Measurements from ENCODE around the gene PCDHB5. TPM values are rescaled to one million over a fixed set of nuclear protein-coding genes. Genes with fewer than 3 reads are reported as not detected.
"Not testable (repeated sequence)": the region's sequence is repeated elsewhere in the genome, so short reads cannot be mapped to it uniquely, and the experiment has no call there.

Gene PCDHB5
- total and polyA plus RNA-seq, 2 donors (not counting 1 experiment from before 2014, with no cell fraction given): not detected

GRCh38 chr5:141155540-141156374 is 20.8 kb downstream of the PCDHB5 start:
- peaks cover 0 to 8% (median 5%) of the 10 kb centered on the region in 4 experiments for H3K27me3 ChIP-seq (replicated peaks in 1 of 4; ENCODE audit: control extremely low read depth in 1 of 4, control insufficient read depth in 3 of 4, insufficient read depth in 4 of 4, low read length in 3 of 4)
- ATAC-seq (ENCODE audit: low read depth) (no peak), DNase-seq (no peak)
- no peak overlapping the region for H3K27ac ChIP-seq (ENCODE audit: low read length in 2 of 2)
- peaks cover 2 to 40% (median 7%) of the 10 kb centered on the region in 3 donors for H3K9me3 ChIP-seq (ENCODE audit: control extremely low read depth in 1 of 3, control insufficient read depth in 2 of 3, insufficient read depth in 1 of 3, low read length in 2 of 3)
- no peak overlapping the region for H2AFZ ChIP-seq (ENCODE audit: insufficient read depth, low read depth, low read length, poor library complexity, severe bottlenecking)
- Mint-ChIP-seq H3K27ac (no peak overlapping the region), H3K9me3 (ENCODE audit: insufficient read depth) (no peaks in the 10 kb centered on the region), H3K4me1 (no peaks in the 10 kb centered on the region), H3K27me3 (peaks cover 19% of the 10 kb centered on the region), H3K4me3 (no peak overlapping the region)
- 36% methylated on average over 20 of the region's 21 CpGs for WGBS (ENCODE audit: insufficient coverage)
- H3K4me2 ChIP-seq (replicated peaks; ENCODE audit: low read depth, low read length, poor library complexity, severe bottlenecking): no peak overlapping the region
- H3K9ac ChIP-seq (ENCODE audit: low read length): no peak overlapping the region
- TF ChIP-seq, protein P1, sequence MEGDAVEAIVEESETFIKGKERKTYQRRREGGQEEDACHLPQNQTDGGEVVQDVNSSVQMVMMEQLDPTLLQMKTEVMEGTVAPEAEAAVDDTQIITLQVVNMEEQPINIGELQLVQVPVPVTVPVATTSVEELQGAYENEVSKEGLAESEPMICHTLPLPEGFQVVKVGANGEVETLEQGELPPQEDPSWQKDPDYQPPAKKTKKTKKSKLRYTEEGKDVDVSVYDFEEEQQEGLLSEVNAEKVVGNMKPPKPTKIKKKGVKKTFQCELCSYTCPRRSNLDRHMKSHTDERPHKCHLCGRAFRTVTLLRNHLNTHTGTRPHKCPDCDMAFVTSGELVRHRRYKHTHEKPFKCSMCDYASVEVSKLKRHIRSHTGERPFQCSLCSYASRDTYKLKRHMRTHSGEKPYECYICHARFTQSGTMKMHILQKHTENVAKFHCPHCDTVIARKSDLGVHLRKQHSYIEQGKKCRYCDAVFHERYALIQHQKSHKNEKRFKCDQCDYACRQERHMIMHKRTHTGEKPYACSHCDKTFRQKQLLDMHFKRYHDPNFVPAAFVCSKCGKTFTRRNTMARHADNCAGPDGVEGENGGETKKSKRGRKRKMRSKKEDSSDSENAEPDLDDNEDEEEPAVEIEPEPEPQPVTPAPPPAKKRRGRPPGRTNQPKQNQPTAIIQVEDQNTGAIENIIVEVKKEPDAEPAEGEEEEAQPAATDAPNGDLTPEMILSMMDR (IDR thresholded peaks at IDR 0.05): no peak
- TF ChIP-seq EZH2 (IDR thresholded peaks at IDR 0.05; ENCODE audit: borderline replicate concordance, insufficient read depth, low read depth, low read length, poor library complexity, severe bottlenecking): no peak
- no peaks in the 10 kb centered on the region for H3K36me3 ChIP-seq (replicated peaks in 1 of 2; ENCODE audit: control extremely low read depth in 1 of 2, control insufficient read depth in 1 of 2, extremely low read depth in 1 of 2, insufficient read depth in 2 of 2, low read length in 1 of 2)
- no peak overlapping the region for H3K4me3 ChIP-seq (ENCODE audit: control extremely low read depth in 1 of 5, extremely low read depth in 1 of 5, insufficient read depth in 1 of 5, low read depth in 2 of 5, low read length in 4 of 5)
- ChIA-PET POLR2A (no interaction called here), CTCF (no interaction called here)
- no peaks in the 10 kb centered on the region for H3K79me2 ChIP-seq (ENCODE audit: control insufficient read depth, insufficient read depth, low read length)
- H3K4me1 ChIP-seq (ENCODE audit: control insufficient read depth in 2 of 2, insufficient read depth in 2 of 2, low read length in 2 of 2): no peaks in the 10 kb centered on the region
- intact Hi-C loops (cut with micrococcal nuclease): no loop called here
- no peaks in the 10 kb centered on the region for H4K20me1 ChIP-seq (ENCODE audit: control insufficient read depth, insufficient read depth, low read length, poor library complexity, severe bottlenecking)

DNA sequence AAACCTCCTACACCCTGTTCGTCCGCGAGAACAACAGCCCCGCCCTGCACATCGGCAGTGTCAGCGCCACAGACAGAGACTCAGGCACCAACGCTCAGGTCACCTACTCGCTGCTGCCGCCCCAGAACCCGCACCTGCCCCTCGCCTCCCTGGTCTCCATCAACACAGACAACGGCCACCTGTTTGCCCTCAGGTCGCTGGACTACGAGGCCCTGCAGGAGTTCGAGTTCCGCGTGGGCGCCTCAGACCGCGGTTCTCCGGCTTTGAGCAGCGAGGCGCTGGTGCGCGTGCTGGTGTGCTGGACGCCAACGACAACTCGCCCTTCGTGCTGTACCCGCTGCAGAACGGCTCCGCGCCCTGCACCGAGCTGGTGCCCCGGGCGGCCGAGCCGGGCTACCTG is 22.4 kb downstream of the PCDHB5 start:
- H3K4me1 ChIP-seq (ENCODE audit: control insufficient read depth in 2 of 2, insufficient read depth in 2 of 2, low read length in 2 of 2); CTCF ChIA-PET; H2AFZ ChIP-seq (ENCODE audit: insufficient read depth, low read depth, low read length, poor library complexity, severe bottlenecking); DNase-seq; H3K4me2 ChIP-seq (replicated peaks; ENCODE audit: low read depth, low read length, poor library complexity, severe bottlenecking); ATAC-seq (ENCODE audit: low read depth); H3K27me3 ChIP-seq (replicated peaks in 1 of 4; ENCODE audit: control extremely low read depth in 1 of 4, control insufficient read depth in 3 of 4, insufficient read depth in 4 of 4, low read length in 3 of 4); H3K9me3 Mint-ChIP-seq (ENCODE audit: insufficient read depth); H3K9ac ChIP-seq (ENCODE audit: low read length); H4K20me1 ChIP-seq (ENCODE audit: control insufficient read depth, insufficient read depth, low read length, poor library complexity, severe bottlenecking); H3K27ac Mint-ChIP-seq; intact Hi-C loops (cut with micrococcal nuclease); H3K79me2 ChIP-seq (ENCODE audit: control insufficient read depth, insufficient read depth, low read length); H3K4me3 ChIP-seq (ENCODE audit: control extremely low read depth in 1 of 5, extremely low read depth in 1 of 5, insufficient read depth in 1 of 5, low read depth in 2 of 5, low read length in 4 of 5); POLR2A ChIA-PET; H3K4me3 Mint-ChIP-seq; H3K27ac ChIP-seq (ENCODE audit: low read length in 2 of 2); H3K36me3 ChIP-seq (replicated peaks in 1 of 2; ENCODE audit: control extremely low read depth in 1 of 2, control insufficient read depth in 1 of 2, extremely low read depth in 1 of 2, insufficient read depth in 2 of 2, low read length in 1 of 2); H3K4me1 Mint-ChIP-seq: not testable (repeated sequence)
- peaks cover 14% of the 10 kb centered on the region for H3K27me3 Mint-ChIP-seq
- 47% methylated on average over 22 of the region's 38 CpGs for WGBS (ENCODE audit: insufficient coverage)
- peaks cover 2 to 25% (median 2%) of the 10 kb centered on the region in 3 donors for H3K9me3 ChIP-seq (ENCODE audit: control extremely low read depth in 1 of 3, control insufficient read depth in 2 of 3, insufficient read depth in 1 of 3, low read length in 2 of 3)

- H3K79me2 ChIP-seq (ENCODE audit: control insufficient read depth, insufficient read depth, low read length); H4K20me1 ChIP-seq (ENCODE audit: control insufficient read depth, insufficient read depth, low read length, poor library complexity, severe bottlenecking); CTCF ChIA-PET; H3K27ac Mint-ChIP-seq; H3K27me3 ChIP-seq (replicated peaks in 1 of 4; ENCODE audit: control extremely low read depth in 1 of 4, control insufficient read depth in 3 of 4, insufficient read depth in 4 of 4, low read length in 3 of 4); H3K36me3 ChIP-seq (replicated peaks in 1 of 2; ENCODE audit: control extremely low read depth in 1 of 2, control insufficient read depth in 1 of 2, extremely low read depth in 1 of 2, insufficient read depth in 2 of 2, low read length in 1 of 2); DNase-seq; H3K9ac ChIP-seq (ENCODE audit: low read length); H3K9me3 Mint-ChIP-seq (ENCODE audit: insufficient read depth); H3K4me3 Mint-ChIP-seq; H3K4me1 Mint-ChIP-seq; intact Hi-C loops (cut with micrococcal nuclease); H3K4me1 ChIP-seq (ENCODE audit: control insufficient read depth in 2 of 2, insufficient read depth in 2 of 2, low read length in 2 of 2); POLR2A ChIA-PET; H3K4me3 ChIP-seq (ENCODE audit: control extremely low read depth in 1 of 5, extremely low read depth in 1 of 5, insufficient read depth in 1 of 5, low read depth in 2 of 5, low read length in 4 of 5); ATAC-seq (ENCODE audit: low read depth); H2AFZ ChIP-seq (ENCODE audit: insufficient read depth, low read depth, low read length, poor library complexity, severe bottlenecking); H3K4me2 ChIP-seq (replicated peaks; ENCODE audit: low read depth, low read length, poor library complexity, severe bottlenecking); H3K27ac ChIP-seq (ENCODE audit: low read length in 2 of 2): not testable (repeated sequence)
- H3K27me3 Mint-ChIP-seq: peaks cover 14% of the 10 kb centered on the region
- 61% methylated on average over 25 of the region's 28 CpGs for WGBS (ENCODE audit: insufficient coverage)
- peaks cover 2 to 25% (median 4%) of the 10 kb centered on the region in 3 donors for H3K9me3 ChIP-seq (ENCODE audit: control extremely low read depth in 1 of 3, control insufficient read depth in 2 of 3, insufficient read depth in 1 of 3, low read length in 2 of 3)
Observed at GRCh38 chr5:141157901-141158300, 22.9 kb downstream of the PCDHB5 start.

All from B cell (primary cell).